HepG2 (cell line): ENCODE measurements around the gene MED19. TPM values are rescaled to one million over a fixed set of nuclear protein-coding genes. Genes with fewer than 3 reads are reported as not detected.

Experiments used
- E2F5 ChIP-seq: sonication (generic); formaldehyde crosslinking; conservative IDR thresholded peaks from 2 replicates; pipeline ENCODE4 v1.4.0; 2020; ENCODE audit warnings: missing genetic modification reagents
- ELK4 ChIP-seq: sonication (generic); formaldehyde crosslinking; IDR thresholded peaks from 2 replicates; pipeline ENCODE4 v1.9.0; 2021; ENCODE audit warnings: missing genetic modification reagents, borderline replicate concordance
- FOXP1 ChIP-seq, 2 experiments: fragments of 450-650 bp in 1 of 2; IDR thresholded peaks; 2 replicates each; pipeline ENCODE4 v1.6.1; 2017 to 2018; ENCODE audit warnings: antibody characterized with exemption in 1 of 2
- KLF12 ChIP-seq: sonication (generic); formaldehyde crosslinking; IDR thresholded peaks from 2 replicates; pipeline ENCODE4 v1.4.0; 2020; ENCODE audit warnings: missing genetic modification reagents, borderline replicate concordance
- PHB2 ChIP-seq: fragments of 450-650 bp; IDR thresholded peaks from 2 replicates; pipeline ENCODE4 v1.6.1; 2018; ENCODE audit not compliant: partially characterized antibody
- PRDM10 ChIP-seq: sonication (generic); formaldehyde crosslinking; IDR thresholded peaks from 2 replicates; pipeline ENCODE4 v1.4.0; 2020; ENCODE audit warnings: low read depth, missing genetic modification reagents
- RBM22 ChIP-seq: fragments of 200-400 bp; formaldehyde crosslinking; optimal IDR thresholded peaks from 2 replicates; pipeline ENCODE3; 2017; ENCODE audit warnings: mild to moderate bottlenecking, low read length, moderate library complexity
- SP1 ChIP-seq, 2 experiments: fragments of 450-650 bp in 1 of 2; sonication (generic) in 1 of 2; formaldehyde crosslinking in 1 of 2; IDR thresholded peaks; 2 replicates each; pipeline versions ENCODE4 v1.4.0 to v1.6.1; 2016 to 2020; ENCODE audit warnings: missing genetic modification reagents in 1 of 2
- SP5 ChIP-seq: IDR thresholded peaks from 2 replicates; pipeline ENCODE4 v1.6.1; 2016; ENCODE audit warnings: low read depth, borderline replicate concordance
- ZBED4 ChIP-seq: sonication (generic); formaldehyde crosslinking; IDR thresholded peaks from 2 replicates; pipeline ENCODE4 v1.4.0; 2020; ENCODE audit warnings: missing genetic modification reagents, borderline replicate concordance
- ZNF136 ChIP-seq: sonication (generic); formaldehyde crosslinking; IDR thresholded peaks from 2 replicates; pipeline ENCODE4 v1.8.1; 2022; ENCODE audit warnings: low read depth, mild to moderate bottlenecking, moderate library complexity, missing genetic modification reagents
- ZNF674 ChIP-seq: sonication (generic); formaldehyde crosslinking; IDR thresholded peaks from 2 replicates; pipeline ENCODE4 v1.5.0; 2020; ENCODE audit warnings: low read depth, mild to moderate bottlenecking, missing genetic modification reagents
- ZNF883 ChIP-seq: sonication (generic); formaldehyde crosslinking; IDR thresholded peaks from 2 replicates; pipeline ENCODE4 v1.5.1; 2020; ENCODE audit warnings: mild to moderate bottlenecking, missing genetic modification reagents; ENCODE audit errors: not compliant biosample characterization
- polyA plus RNA-seq, 8 experiments: library from polyadenylated mRNA; depleted of rRNA in 3 of 8; stranded (reverse) in 7 of 8; unstranded in 1 of 8; fragments of >200 nt; fragmentation: Illumina TruSeq in 4 of 8; extraction: Trizol in 4 of 8; gene quantifications; 2 replicates each; pipeline versions ENCODE4 v1.2.1 to v1.2.3, GENCODE V29; 2011 to 2016; ENCODE audit warnings: low read depth in 4 of 8, missing spikeins in 1 of 8, mixed read lengths in 1 of 8; ENCODE audit not compliant: insufficient read depth in 1 of 8
- total RNA-seq, 5 experiments: library from RNA; depleted of rRNA; stranded (reverse); fragments of >200 nt; fragmentation: Illumina TruSeq; extraction: Trizol; gene quantifications; 2 replicates each; pipeline ENCODE4 v1.2.3, GENCODE V29; 2016; ENCODE audit warnings: low read depth in 1 of 5
- TF ChIP-seq, protein P1 (sequence below): IDR thresholded peaks from 2 replicates; pipeline ENCODE4 v1.6.1; 2016; ENCODE audit warnings: low read depth, borderline replicate concordance
- TF ChIP-seq, protein P2 (sequence below): sonication (generic); formaldehyde crosslinking; IDR thresholded peaks from 2 replicates; pipeline ENCODE4 v1.4.0; 2020; ENCODE audit warnings: mild to moderate bottlenecking, missing genetic modification reagents

MED19 gene
- total and polyA plus RNA-seq, 2 of the 13 experiments (the other 11 are each of a cell fraction or from before 2014, with no cell fraction given), result 12.9 to 13.8 TPM

DNA sequence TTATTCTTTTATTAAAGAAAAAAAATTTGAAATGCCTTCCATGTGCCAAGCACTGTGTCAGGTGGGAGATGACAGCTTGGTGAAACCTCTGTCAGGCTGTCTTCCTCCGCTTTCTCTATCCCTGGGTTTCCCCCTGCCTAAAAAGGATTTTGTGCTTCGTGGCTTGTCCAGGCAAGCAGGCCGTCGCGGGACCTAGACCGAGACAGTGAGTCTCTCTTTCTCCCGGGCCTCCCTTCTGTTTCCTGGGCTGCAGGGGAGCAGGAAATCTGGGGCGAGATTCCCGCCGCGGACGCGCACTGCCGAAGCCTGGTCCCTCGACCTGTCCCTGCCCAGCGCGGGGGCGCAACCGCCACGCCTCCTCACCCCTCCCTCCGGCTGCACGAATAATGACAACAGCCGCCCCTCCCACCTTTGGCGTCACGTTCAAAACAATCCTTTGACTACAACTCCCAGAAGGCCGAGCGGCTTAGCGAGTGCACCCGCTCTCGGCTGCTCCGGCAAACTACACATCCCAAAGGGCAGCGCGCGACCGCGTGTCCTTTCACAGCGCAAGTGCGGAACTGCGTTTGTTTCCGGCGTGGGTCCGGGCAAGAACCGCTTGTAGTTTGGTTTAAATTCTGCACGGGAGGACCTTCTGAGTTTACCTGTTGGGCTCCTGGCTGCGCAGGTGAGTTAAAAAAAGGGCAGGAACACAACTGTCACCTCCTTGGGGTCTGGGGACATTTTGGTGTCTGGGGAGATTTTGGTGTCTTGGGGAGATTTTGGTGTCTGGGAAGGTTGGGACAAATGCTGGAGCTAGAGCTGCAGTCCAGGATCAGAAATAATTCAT, 54.6 kb downstream of the MED19 start, which contains the start of gene CLP1 (continued):
- TF ChIP-seq PRDM10 (CRISPR knock-in tag) (peak; percentile 97), ZNF136 (CRISPR knock-in tag) (no peak), ZBED4 (CRISPR knock-in tag) (0 out of 2 replicates have a peak, but pooled peaks have one; percentile 35), SP5 (CRISPR knock-in tag) (peak; percentile 96), FOXP1 (IDR thresholded peaks at IDR 0.05) (peak; percentile 47; the same call in 1 of the 2 replicates), FOXP1 (CRISPR knock-in tag; IDR thresholded peaks at IDR 0.05) (peak; percentile 54), ZNF883 (CRISPR knock-in tag) (peak; percentile 46), ZNF674 (CRISPR knock-in tag) (no peak), SP1 (IDR thresholded peaks at IDR 0.05) (no peak), SP1 (CRISPR knock-in tag; IDR thresholded peaks at IDR 0.05) (peak; percentile 89), RBM22 (no peak), KLF12 (peak; percentile 87), E2F5 (CRISPR knock-in tag) (peak; percentile 80), ELK4 (CRISPR knock-in tag) (0 out of 2 replicates have a peak, but pooled peaks have one; percentile 67), PHB2 (no peak)
- TF ChIP-seq, protein P1, sequence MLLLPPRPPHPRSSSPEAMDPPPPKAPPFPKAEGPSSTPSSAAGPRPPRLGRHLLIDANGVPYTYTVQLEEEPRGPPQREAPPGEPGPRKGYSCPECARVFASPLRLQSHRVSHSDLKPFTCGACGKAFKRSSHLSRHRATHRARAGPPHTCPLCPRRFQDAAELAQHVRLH, result no peak
- TF ChIP-seq, protein P2, sequence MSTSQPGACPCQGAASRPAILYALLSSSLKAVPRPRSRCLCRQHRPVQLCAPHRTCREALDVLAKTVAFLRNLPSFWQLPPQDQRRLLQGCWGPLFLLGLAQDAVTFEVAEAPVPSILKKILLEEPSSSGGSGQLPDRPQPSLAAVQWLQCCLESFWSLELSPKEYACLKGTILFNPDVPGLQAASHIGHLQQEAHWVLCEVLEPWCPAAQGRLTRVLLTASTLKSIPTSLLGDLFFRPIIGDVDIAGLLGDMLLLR (CRISPR knock-in tag), result peak; percentile 71; the same call in 1 of the 2 replicates
